ENCODE results near the gene DYNLL2. TPM values are rescaled to one million over a fixed set of nuclear protein-coding genes. Genes with fewer than 3 reads are reported as not detected.

The DYNLL2 gene
- total RNA-seq, 1 donor, result 9.8 TPM

- TF ChIP-seq, protein P1, sequence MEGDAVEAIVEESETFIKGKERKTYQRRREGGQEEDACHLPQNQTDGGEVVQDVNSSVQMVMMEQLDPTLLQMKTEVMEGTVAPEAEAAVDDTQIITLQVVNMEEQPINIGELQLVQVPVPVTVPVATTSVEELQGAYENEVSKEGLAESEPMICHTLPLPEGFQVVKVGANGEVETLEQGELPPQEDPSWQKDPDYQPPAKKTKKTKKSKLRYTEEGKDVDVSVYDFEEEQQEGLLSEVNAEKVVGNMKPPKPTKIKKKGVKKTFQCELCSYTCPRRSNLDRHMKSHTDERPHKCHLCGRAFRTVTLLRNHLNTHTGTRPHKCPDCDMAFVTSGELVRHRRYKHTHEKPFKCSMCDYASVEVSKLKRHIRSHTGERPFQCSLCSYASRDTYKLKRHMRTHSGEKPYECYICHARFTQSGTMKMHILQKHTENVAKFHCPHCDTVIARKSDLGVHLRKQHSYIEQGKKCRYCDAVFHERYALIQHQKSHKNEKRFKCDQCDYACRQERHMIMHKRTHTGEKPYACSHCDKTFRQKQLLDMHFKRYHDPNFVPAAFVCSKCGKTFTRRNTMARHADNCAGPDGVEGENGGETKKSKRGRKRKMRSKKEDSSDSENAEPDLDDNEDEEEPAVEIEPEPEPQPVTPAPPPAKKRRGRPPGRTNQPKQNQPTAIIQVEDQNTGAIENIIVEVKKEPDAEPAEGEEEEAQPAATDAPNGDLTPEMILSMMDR (IDR thresholded peaks at IDR 0.05; ENCODE audit: extremely low read depth, low read depth, low read length), result no peak
- peaks cover 34% of the 10 kb centered on the region for H3K36me3 ChIP-seq (ENCODE audit: insufficient read depth, low read length)
- H3K4me2 ChIP-seq (ENCODE audit: insufficient read depth, low read length), result peak overlapping the region; percentile 98
- H3K4me3 ChIP-seq (ENCODE audit: insufficient read depth, low read length), result peak overlapping the region; percentile 90
- peak; percentile 84 for DNase-seq (ENCODE audit: insufficient read length, low spot score, missing footprints)
- H3K79me2 ChIP-seq (ENCODE audit: insufficient read depth, low read length), result peaks cover 60% of the 10 kb centered on the region
- H3K27ac ChIP-seq (ENCODE audit: low read depth, low read length), result peak overlapping the region; percentile 66
- H3K4me1 ChIP-seq (ENCODE audit: insufficient read depth, low read length), result peaks cover 18% of the 10 kb centered on the region
- no peaks in the 10 kb centered on the region for H3K9me3 ChIP-seq (ENCODE audit: low read depth, low read length)
- H3K27me3 ChIP-seq (ENCODE audit: insufficient read depth, low read length), result peaks cover 3% of the 10 kb centered on the region
- H4K20me1 ChIP-seq (ENCODE audit: insufficient read depth, low read length), result peaks cover 53% of the 10 kb centered on the region
- H2AFZ ChIP-seq (ENCODE audit: low read length), result no peak overlapping the region
Measured at GRCh38 chr17:58084317-58084981, 1.2 kb downstream of the DYNLL2 start.

GRCh38 chr17:58085039-58085715 is 2.0 kb downstream of the DYNLL2 start:
- Histone ChIP-seq H3K79me2 (ENCODE audit: insufficient read depth, low read length) (peaks cover 67% of the 10 kb centered on the region), H3K4me3 (ENCODE audit: insufficient read depth, low read length) (peak overlapping the region; percentile 90), H2AFZ (ENCODE audit: low read length) (no peak overlapping the region), H3K4me2 (ENCODE audit: insufficient read depth, low read length) (peak overlapping the region; percentile 98), H3K36me3 (ENCODE audit: insufficient read depth, low read length) (peaks cover 41% of the 10 kb centered on the region), H4K20me1 (ENCODE audit: insufficient read depth, low read length) (peaks cover 58% of the 10 kb centered on the region), H3K9me3 (ENCODE audit: low read depth, low read length) (no peaks in the 10 kb centered on the region), H3K27me3 (ENCODE audit: insufficient read depth, low read length) (no peaks in the 10 kb centered on the region), H3K4me1 (ENCODE audit: insufficient read depth, low read length) (peaks cover 18% of the 10 kb centered on the region), H3K27ac (ENCODE audit: low read depth, low read length) (no peak overlapping the region)
- TF ChIP-seq, protein P1 (IDR thresholded peaks at IDR 0.05; ENCODE audit: extremely low read depth, low read depth, low read length), result no peak
- DNase-seq (ENCODE audit: insufficient read length, low spot score, missing footprints), result no peak

DNA sequence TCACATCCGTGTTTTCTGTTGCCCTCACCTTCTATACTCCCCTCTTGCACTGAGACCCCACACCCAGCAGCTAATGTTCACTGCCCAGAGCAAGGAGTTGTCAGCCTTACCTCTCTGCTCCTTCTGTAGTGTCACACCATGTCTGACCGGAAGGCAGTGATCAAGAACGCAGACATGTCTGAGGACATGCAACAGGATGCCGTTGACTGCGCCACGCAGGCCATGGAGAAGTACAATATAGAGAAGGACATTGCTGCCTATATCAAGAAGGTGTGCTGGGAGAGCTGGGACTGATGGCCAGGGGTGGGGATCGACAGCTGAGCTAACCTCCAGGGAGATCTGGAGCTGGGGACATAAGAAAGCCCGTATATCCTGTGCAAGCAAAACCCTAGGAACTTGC is 3.7 kb downstream of the DYNLL2 start:
- H3K4me2 ChIP-seq (ENCODE audit: insufficient read depth, low read length), result no peak overlapping the region
- H3K36me3 ChIP-seq (ENCODE audit: insufficient read depth, low read length), result peaks cover 56% of the 10 kb centered on the region
- H3K9me3 ChIP-seq (ENCODE audit: low read depth, low read length), result no peaks in the 10 kb centered on the region
- TF ChIP-seq, protein P1 (IDR thresholded peaks at IDR 0.05; ENCODE audit: extremely low read depth, low read depth, low read length), result no peak
- no peak overlapping the region for H3K4me3 ChIP-seq (ENCODE audit: insufficient read depth, low read length)
- H3K27me3 ChIP-seq (ENCODE audit: insufficient read depth, low read length), result no peaks in the 10 kb centered on the region
- no peak overlapping the region for H3K27ac ChIP-seq (ENCODE audit: low read depth, low read length)
- no peak overlapping the region for H2AFZ ChIP-seq (ENCODE audit: low read length)
- DNase-seq (ENCODE audit: insufficient read length, low spot score, missing footprints), result no peak
- peaks cover 18% of the 10 kb centered on the region for H3K4me1 ChIP-seq (ENCODE audit: insufficient read depth, low read length)
- peaks cover 71% of the 10 kb centered on the region for H3K79me2 ChIP-seq (ENCODE audit: insufficient read depth, low read length)
- H4K20me1 ChIP-seq (ENCODE audit: insufficient read depth, low read length), result peaks cover 62% of the 10 kb centered on the region

DNA sequence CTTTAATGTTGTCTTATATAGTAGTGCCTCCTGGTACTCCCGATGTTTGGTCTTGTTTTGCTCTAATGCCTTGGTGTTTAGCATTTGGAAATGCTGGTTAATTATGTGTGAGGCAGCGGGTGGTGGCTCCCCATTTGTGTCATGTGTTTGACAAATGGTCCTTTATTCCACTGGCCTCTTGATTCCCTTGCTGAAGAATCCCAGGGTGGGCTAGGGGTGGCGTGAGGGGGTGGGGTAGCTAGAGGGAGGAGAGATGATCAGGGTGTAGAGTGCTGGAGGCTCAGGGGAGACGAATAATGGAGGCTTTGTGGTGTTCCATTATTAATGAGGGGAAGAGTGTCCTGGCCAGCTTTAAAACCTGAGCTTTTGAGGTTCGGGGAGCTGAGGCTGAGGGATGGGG is 5.4 kb downstream of the DYNLL2 start:
- Histone ChIP-seq H2AFZ (ENCODE audit: low read length) (no peak overlapping the region), H3K4me3 (ENCODE audit: insufficient read depth, low read length) (no peak overlapping the region), H3K79me2 (ENCODE audit: insufficient read depth, low read length) (peaks cover 68% of the 10 kb centered on the region), H4K20me1 (ENCODE audit: insufficient read depth, low read length) (peaks cover 65% of the 10 kb centered on the region), H3K9me3 (ENCODE audit: low read depth, low read length) (no peaks in the 10 kb centered on the region), H3K36me3 (ENCODE audit: insufficient read depth, low read length) (peaks cover 71% of the 10 kb centered on the region), H3K27ac (ENCODE audit: low read depth, low read length) (no peak overlapping the region), H3K4me2 (ENCODE audit: insufficient read depth, low read length) (no peak overlapping the region), H3K27me3 (ENCODE audit: insufficient read depth, low read length) (no peaks in the 10 kb centered on the region), H3K4me1 (ENCODE audit: insufficient read depth, low read length) (peaks cover 14% of the 10 kb centered on the region)
- DNase-seq (ENCODE audit: insufficient read length, low spot score, missing footprints), result no peak
- TF ChIP-seq, protein P1 (IDR thresholded peaks at IDR 0.05; ENCODE audit: extremely low read depth, low read depth, low read length), result no peak
